Naive thymus-derived CD4-positive, alpha-beta T cell (primary cell): ENCODE results near the gene FAAP20. TPM values are rescaled to one million over a fixed set of nuclear protein-coding genes. Genes with fewer than 3 reads are reported as not detected.

Experiments
- ATAC-seq: fragments of 150-1000 bp; cut with Tn5 transposase; 2 replicates; pipeline ENCODE4 v1.10.0; 2021; ENCODE audit warnings: mild to moderate bottlenecking, moderate library complexity
- CTCF ChIA-PET: fragments of 350-600 bp; sonication (Branson Sonifier 250); formaldehyde crosslinking; loops from one replicate; lab custom pipeline; 2021; ENCODE audit warnings: antibody characterized with exemption; lab: Charles Lee
- POLR2A ChIA-PET: fragments of 350-600 bp; sonication (Branson Sonifier 250); formaldehyde crosslinking; loops from one replicate; lab custom pipeline; 2021; ENCODE audit warnings: antibody characterized with exemption, inconsistent platforms; lab: Charles Lee
- DNase-seq, 9 donors: peaks; one replicate each; pipeline versions ENCODE4 v3.0.0 to v3.0.0-alpha.2; 2020 to 2022; ENCODE audit warnings: mixed read lengths in 1 of 9
- H3K27ac ChIP-seq: one replicate; pipeline ENCODE4 v1.7.0; 2013; ENCODE audit warnings: mild to moderate bottlenecking, low read depth, low read length, moderate library complexity
- H3K27me3 ChIP-seq, 2 donors: one replicate each; pipeline ENCODE4 v1.7.0; 2013; ENCODE audit warnings: low read length in 2 of 2, mild to moderate bottlenecking in 2 of 2, moderate library complexity in 2 of 2; ENCODE audit not compliant: control insufficient read depth in 2 of 2, insufficient read depth in 2 of 2
- H3K36me3 ChIP-seq, 3 experiments: 1 replicate in 2 of 3; 2 replicates in 1 of 3; pipeline ENCODE4 v1.7.0; 2013; ENCODE audit warnings: low read length in 3 of 3, mild to moderate bottlenecking in 3 of 3, moderate library complexity in 1 of 3; ENCODE audit not compliant: insufficient read depth in 3 of 3, control insufficient read depth in 2 of 3
- H3K4me1 ChIP-seq, 2 donors: one replicate each; pipeline ENCODE4 v1.7.0; 2013; ENCODE audit warnings: low read length in 2 of 2, mild to moderate bottlenecking in 2 of 2, moderate library complexity in 1 of 2; ENCODE audit not compliant: control insufficient read depth in 2 of 2, insufficient read depth in 2 of 2
- H3K4me3 ChIP-seq: 2 replicates; pipeline ENCODE4 v1.7.0; 2013; ENCODE audit warnings: mild to moderate bottlenecking, low read length
- H3K9me3 ChIP-seq, 3 experiments: 1 replicate in 2 of 3; 2 replicates in 1 of 3; pipeline ENCODE4 v1.7.0; 2013; ENCODE audit warnings: low read length in 3 of 3; ENCODE audit not compliant: control insufficient read depth in 2 of 3
- H3K27ac Mint-ChIP-seq, 9 donors: one replicate each; pipeline ENCODE4 v1.8.0; 2020 to 2022; ENCODE audit warnings: mixed read lengths in 9 of 9, mild to moderate bottlenecking in 8 of 9, moderate library complexity in 5 of 9, inconsistent platforms in 2 of 9
- H3K27me3 Mint-ChIP-seq, 5 donors: one replicate each; pipeline ENCODE4 v1.8.0; 2021 to 2022; ENCODE audit warnings: mixed read lengths in 5 of 5, mild to moderate bottlenecking in 1 of 5
- H3K36me3 Mint-ChIP-seq, 5 donors: one replicate each; pipeline ENCODE4 v1.8.0; 2020 to 2022; ENCODE audit warnings: mixed read lengths in 5 of 5, mild to moderate bottlenecking in 3 of 5, inconsistent platforms in 1 of 5
- H3K4me1 Mint-ChIP-seq, 7 donors: one replicate each; pipeline ENCODE4 v1.8.0; 2020 to 2022; ENCODE audit warnings: mixed read lengths in 7 of 7, mild to moderate bottlenecking in 3 of 7, inconsistent platforms in 1 of 7
- H3K4me3 Mint-ChIP-seq, 10 donors: one replicate each; pipeline ENCODE4 v1.8.0; 2020 to 2022; ENCODE audit warnings: mild to moderate bottlenecking in 10 of 10, mixed read lengths in 10 of 10, moderate library complexity in 6 of 10, inconsistent platforms in 2 of 10
- H3K9me3 Mint-ChIP-seq, 11 donors: one replicate each; pipeline ENCODE4 v1.8.0; 2020 to 2022; ENCODE audit warnings: mixed read lengths in 11 of 11, mild to moderate bottlenecking in 4 of 11, inconsistent platforms in 1 of 11, moderate library complexity in 1 of 11
- intact Hi-C, 2 donors: fragments of 100-400 bp; cut with micrococcal nuclease; formaldehyde crosslinking; loops; one replicate each; pipeline ENCODE4 v1.15.1; 2023
- polyA plus RNA-seq, 2 donors: library from polyadenylated mRNA; unstranded; fragments of 300-500 nt; fragmentation: Illumina TruSeq; gene quantifications; one replicate each; pipeline ENCODE4 v1.2.3, GENCODE V29; 2021
- total RNA-seq, 6 experiments: library from RNA in 5 of 6; stranded (reverse) in 5 of 6; gene quantifications; 1 replicate in 5 of 6; 2 replicates in 1 of 6; pipeline ENCODE4 v1.2.3 and lab custom pipeline; 2021 to 2026

Gene FAAP20
- total and polyA plus RNA-seq, 7 experiments from 2014 or later = 43.2 to 77.0 (median 55.7) TPM

DNA sequence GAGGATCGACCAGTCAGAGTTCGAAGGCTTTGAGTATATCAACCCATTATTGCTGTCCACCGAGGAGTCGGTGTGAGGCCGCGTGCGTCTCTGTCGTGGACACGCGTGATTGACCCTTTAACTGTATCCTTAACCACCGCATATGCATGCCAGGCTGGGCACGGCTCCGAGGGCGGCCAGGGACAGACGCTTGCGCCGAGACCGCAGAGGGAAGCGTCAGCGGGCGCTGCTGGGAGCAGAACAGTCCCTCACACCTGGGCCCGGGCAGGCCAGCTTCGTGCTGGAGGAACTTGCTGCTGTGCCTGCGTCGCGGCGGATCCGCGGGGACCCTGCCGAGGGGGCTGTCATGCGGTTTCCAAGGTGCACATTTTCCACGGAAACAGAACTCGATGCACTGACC lies 9.6 kb downstream of the FAAP20 start:
- intact Hi-C loops = loop anchor here in 1 of 2 donors (5.0 kb wide), 1 partner anchor 38 kb away; no protein-coding TSS in a partner anchor

DNA sequence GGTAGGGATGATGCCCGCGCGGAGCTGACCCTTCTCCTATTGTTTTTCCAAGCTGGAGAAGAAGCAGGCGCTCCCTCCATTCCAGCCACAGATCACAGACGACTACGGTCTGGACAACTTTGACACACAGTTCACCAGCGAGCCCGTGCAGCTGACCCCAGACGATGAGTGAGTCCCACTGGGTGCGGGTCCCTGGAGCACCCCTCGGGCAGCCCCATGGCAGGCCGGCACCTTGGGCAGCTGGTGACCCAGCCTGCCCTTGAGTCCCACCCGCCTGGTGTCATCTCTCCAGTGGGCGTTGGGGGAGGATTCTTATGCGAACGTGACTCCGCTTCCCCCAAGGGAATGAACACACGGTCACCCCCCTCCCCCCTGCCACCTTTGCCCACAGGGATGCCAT lies 10.0 kb downstream of the FAAP20 start:
- Histone ChIP-seq H3K4me3 (no peak overlapping the region), H3K36me3 (peaks cover 0 to 30% (median 2%) of the 10 kb centered on the region in 3 experiments), H3K27me3 (no peaks in the 10 kb centered on the region), H3K4me1 (no peaks in the 10 kb centered on the region), H3K9me3 (no peaks in the 10 kb centered on the region), H3K27ac (no peak overlapping the region)
- CTCF ChIA-PET = interaction anchor here (1.1 kb wide), 1 partner anchor 11 kb away, joined by 3 read pairs; no protein-coding TSS in a partner anchor
- Mint-ChIP-seq H3K36me3 (peaks cover 0 to 14% (median 0%) of the 10 kb centered on the region in 5 donors), H3K9me3 (no peaks in the 10 kb centered on the region), H3K4me1 (peaks cover 0 to 8% (median 4%) of the 10 kb centered on the region in 7 donors), H3K27me3 (no peaks in the 10 kb centered on the region), H3K4me3 (no peak overlapping the region), H3K27ac (peak overlapping the region in 1 of 9 donors; percentile 33)
- ATAC-seq (no peak), DNase-seq (no peak)
- intact Hi-C loops = no loop called here
- POLR2A ChIA-PET = interaction anchor here (0.9 kb wide), 1 partner anchor 9 kb away, joined by 3 read pairs; no protein-coding TSS in a partner anchor

More for the DNA sequence above, 9.6 kb downstream of the FAAP20 start:
- Histone ChIP-seq H3K4me1 (no peaks in the 10 kb centered on the region), H3K27me3 (no peaks in the 10 kb centered on the region), H3K4me3 (no peak overlapping the region), H3K36me3 (peaks cover 0 to 30% (median 2%) of the 10 kb centered on the region in 3 experiments), H3K9me3 (no peaks in the 10 kb centered on the region), H3K27ac (no peak overlapping the region)
- ChIA-PET CTCF (interaction anchor here (0.6 kb wide), 1 partner anchor 128 kb away, joined by 6 read pairs; no protein-coding TSS in a partner anchor), POLR2A (no interaction called here)
- H3K36me3 Mint-ChIP-seq = peaks cover 0 to 12% (median 0%) of the 10 kb centered on the region in 5 donors
- H3K27ac Mint-ChIP-seq = no peak overlapping the region
- no peak for ATAC-seq
- H3K4me3 Mint-ChIP-seq = no peak overlapping the region
- H3K27me3 Mint-ChIP-seq = no peaks in the 10 kb centered on the region
- no peaks in the 10 kb centered on the region for H3K9me3 Mint-ChIP-seq
- no peak for DNase-seq
- H3K4me1 Mint-ChIP-seq = peaks cover 0 to 6% (median 5%) of the 10 kb centered on the region in 7 donors

DNA sequence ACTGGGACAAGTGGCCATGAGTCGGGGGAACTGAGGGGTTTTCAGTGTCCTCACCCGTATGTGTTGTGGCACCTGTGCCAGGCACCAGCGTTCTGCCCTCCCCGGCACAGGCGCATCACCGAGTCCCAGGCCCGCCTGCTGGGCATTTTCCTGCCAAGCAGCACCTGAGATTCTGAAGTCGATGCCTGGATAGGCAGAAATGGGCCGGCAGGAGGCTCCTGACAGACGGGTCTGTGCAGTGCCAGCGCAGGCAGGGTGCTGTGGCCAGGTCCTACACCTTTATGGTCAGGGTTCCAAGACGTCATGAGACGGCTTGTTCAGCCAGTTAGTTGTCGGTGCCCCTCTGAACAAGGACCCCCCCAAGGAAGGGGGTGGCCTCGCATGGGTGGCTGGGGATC lies 10.6 kb downstream of the FAAP20 start:
- peaks cover 0 to 34% (median 2%) of the 10 kb centered on the region in 3 experiments for H3K36me3 ChIP-seq
- H3K27me3 ChIP-seq = no peaks in the 10 kb centered on the region
- H3K4me3 ChIP-seq = no peak overlapping the region
- Mint-ChIP-seq H3K4me1 (peaks cover 0 to 7% (median 0%) of the 10 kb centered on the region in 7 donors), H3K36me3 (peaks cover 0 to 15% (median 0%) of the 10 kb centered on the region in 5 donors), H3K9me3 (no peaks in the 10 kb centered on the region), H3K27ac (no peak overlapping the region), H3K4me3 (no peak overlapping the region), H3K27me3 (no peaks in the 10 kb centered on the region)
- no peak overlapping the region for H3K27ac ChIP-seq
- ChIA-PET POLR2A (interaction anchor here (0.6 to 1.5 kb wide), 5 partner anchors 9 to 350 kb away, joined by 3 to 4 read pairs (median 3); no protein-coding TSS in a partner anchor), CTCF (interaction anchor here (1.1 kb wide), 1 partner anchor 10 kb away, joined by 3 read pairs; no protein-coding TSS in a partner anchor)
- no peaks in the 10 kb centered on the region for H3K4me1 ChIP-seq
- H3K9me3 ChIP-seq = no peaks in the 10 kb centered on the region
- ATAC-seq = no peak
- intact Hi-C loops = no loop called here
- DNase-seq = no peak

DNA sequence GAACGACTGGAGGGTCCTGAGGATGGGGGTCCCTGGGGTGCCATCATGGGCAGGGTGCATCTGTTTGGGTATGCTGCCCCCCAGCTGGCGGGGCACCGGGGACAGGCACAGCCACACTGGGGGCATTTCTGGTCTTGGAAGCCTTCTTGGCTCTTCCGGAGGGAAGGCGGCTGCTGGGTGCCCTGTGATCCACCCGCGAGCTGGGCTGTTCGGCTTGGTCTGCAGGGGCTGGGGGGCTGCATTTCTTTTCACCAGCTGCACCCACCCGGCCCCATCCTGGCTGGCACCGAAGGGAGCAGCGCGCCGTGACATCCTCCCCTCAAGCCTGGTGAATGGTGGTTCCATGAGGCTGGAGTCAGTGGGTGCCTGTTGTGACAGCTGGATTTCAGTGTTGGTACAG lies 12.2 kb downstream of the FAAP20 start:
- Histone ChIP-seq H3K4me1 (no peaks in the 10 kb centered on the region), H3K4me3 (no peak overlapping the region), H3K27me3 (no peaks in the 10 kb centered on the region), H3K27ac (no peak overlapping the region), H3K36me3 (peaks cover 0 to 47% (median 2%) of the 10 kb centered on the region in 3 experiments), H3K9me3 (no peaks in the 10 kb centered on the region)
- POLR2A ChIA-PET = interaction anchor here (0.9 kb wide), 1 partner anchor 24 kb away, joined by 3 read pairs; no protein-coding TSS in a partner anchor
- ATAC-seq (no peak), DNase-seq (no peak)
- Mint-ChIP-seq H3K4me3 (no peak overlapping the region), H3K36me3 (peaks cover 0 to 22% (median 0%) of the 10 kb centered on the region in 5 donors), H3K4me1 (peaks cover 0 to 6% (median 0%) of the 10 kb centered on the region in 7 donors), H3K9me3 (no peaks in the 10 kb centered on the region), H3K27me3 (no peaks in the 10 kb centered on the region), H3K27ac (peak overlapping the region in 3 of 9 donors; percentile 42 to 81 (median 72))
- CTCF ChIA-PET = interaction anchor here (0.7 kb wide), 1 partner anchor 12 kb away, joined by 4 read pairs; the partner anchor contains the start of gene FAAP20
- intact Hi-C loops = no loop called here

DNA sequence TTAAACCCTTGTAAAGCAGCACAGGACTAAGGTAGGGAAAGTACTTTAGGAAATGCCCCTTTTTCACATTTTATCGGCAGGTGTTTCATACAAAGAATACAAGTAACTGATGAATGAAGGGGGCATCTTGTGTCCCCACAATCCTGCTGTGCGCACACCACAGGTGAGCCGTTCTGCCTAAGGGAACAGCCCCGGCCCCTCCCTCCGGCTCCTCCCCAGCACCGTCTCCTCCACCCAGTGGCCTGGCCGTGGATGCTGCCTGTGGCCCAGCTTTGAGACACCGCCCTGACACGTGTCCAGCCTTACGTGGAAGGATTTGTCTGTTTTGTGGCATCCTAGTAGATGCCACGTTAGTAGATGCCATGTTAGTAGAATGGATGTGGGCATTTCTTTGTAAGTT lies 12.8 kb downstream of the FAAP20 start:
- Histone ChIP-seq H3K4me1 (no peaks in the 10 kb centered on the region), H3K27me3 (no peaks in the 10 kb centered on the region), H3K27ac (no peak overlapping the region), H3K36me3 (peaks cover 0 to 53% (median 2%) of the 10 kb centered on the region in 3 experiments), H3K9me3 (no peaks in the 10 kb centered on the region), H3K4me3 (no peak overlapping the region)
- peaks cover 0 to 22% (median 0%) of the 10 kb centered on the region in 5 donors for H3K36me3 Mint-ChIP-seq
- CTCF ChIA-PET = no interaction called here
- intact Hi-C loops = no loop called here
- H3K9me3 Mint-ChIP-seq = no peaks in the 10 kb centered on the region
- no peak for ATAC-seq
- no peaks in the 10 kb centered on the region for H3K27me3 Mint-ChIP-seq
- no peak for DNase-seq
- H3K4me3 Mint-ChIP-seq = no peak overlapping the region
- POLR2A ChIA-PET = no interaction called here
- H3K27ac Mint-ChIP-seq = no peak overlapping the region
- peaks cover 0 to 6% (median 0%) of the 10 kb centered on the region in 7 donors for H3K4me1 Mint-ChIP-seq

DNA sequence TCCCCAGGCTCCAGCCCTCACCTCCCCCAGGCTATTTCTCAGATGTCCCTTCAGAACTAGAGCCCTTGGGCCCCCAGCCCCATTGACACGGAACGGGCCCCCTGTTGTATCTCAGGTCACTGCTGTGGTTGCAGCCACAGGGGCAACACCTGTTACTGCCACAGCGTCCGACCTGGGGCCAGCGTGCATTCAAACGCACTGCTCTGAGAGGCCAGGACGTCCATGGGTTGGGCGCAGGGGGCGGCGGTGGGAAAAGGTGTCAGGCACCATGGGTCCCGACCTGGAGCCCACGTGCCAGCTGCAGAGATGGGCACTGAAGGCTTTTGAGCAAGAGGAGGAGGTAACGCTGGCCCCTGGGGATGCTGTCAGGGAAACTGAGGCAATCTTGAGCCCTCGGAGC lies 13.3 kb downstream of the FAAP20 start:
- H3K36me3 Mint-ChIP-seq = peaks cover 0 to 23% (median 0%) of the 10 kb centered on the region in 5 donors

More for the DNA sequence above, 13.3 kb downstream of the FAAP20 start:
- ATAC-seq (no peak), DNase-seq (no peak)
- Mint-ChIP-seq H3K4me3 (no peak overlapping the region), H3K4me1 (peaks cover 0 to 6% (median 0%) of the 10 kb centered on the region in 7 donors), H3K9me3 (no peaks in the 10 kb centered on the region), H3K27ac (no peak overlapping the region), H3K27me3 (no peaks in the 10 kb centered on the region)
- POLR2A ChIA-PET = no interaction called here
- Histone ChIP-seq H3K4me1 (no peaks in the 10 kb centered on the region), H3K36me3 (peaks cover 0 to 53% (median 2%) of the 10 kb centered on the region in 3 experiments), H3K4me3 (no peak overlapping the region), H3K27me3 (no peaks in the 10 kb centered on the region), H3K9me3 (no peaks in the 10 kb centered on the region), H3K27ac (no peak overlapping the region)
- CTCF ChIA-PET = no interaction called here
- intact Hi-C loops = no loop called here
